ENCODE results near the gene UVRAG. TPM values are rescaled to one million over a fixed set of nuclear protein-coding genes. Genes with fewer than 3 reads are reported as not detected.
"Not testable (repeated sequence)": the region's sequence is repeated elsewhere in the genome, so short reads cannot be mapped to it uniquely, and the experiment has no call there.

Gene UVRAG
- total RNA-seq, 1 donor from 2014 or later, result 80.4 TPM

DNA sequence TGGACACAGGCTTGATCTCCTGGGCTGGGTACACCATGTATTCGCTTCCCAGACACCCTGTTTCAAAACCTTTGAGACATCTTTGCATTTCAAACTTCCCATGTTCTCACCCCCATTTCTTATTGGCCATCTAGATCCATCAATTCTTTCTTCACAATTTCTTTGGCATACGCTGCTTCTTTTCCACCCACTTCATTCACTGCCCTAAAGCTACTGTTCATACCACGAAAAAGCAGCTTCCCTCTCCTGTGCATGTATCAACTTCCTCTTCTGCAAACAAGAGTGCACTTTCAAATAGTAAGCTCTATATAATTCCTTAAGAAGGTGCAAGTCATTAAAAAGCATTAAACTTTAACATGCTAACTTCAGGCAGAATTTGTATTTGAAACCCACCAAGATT lies 21.4 kb downstream of the UVRAG start:
- no peak for DNase-seq (ENCODE audit: low spot score)

DNA sequence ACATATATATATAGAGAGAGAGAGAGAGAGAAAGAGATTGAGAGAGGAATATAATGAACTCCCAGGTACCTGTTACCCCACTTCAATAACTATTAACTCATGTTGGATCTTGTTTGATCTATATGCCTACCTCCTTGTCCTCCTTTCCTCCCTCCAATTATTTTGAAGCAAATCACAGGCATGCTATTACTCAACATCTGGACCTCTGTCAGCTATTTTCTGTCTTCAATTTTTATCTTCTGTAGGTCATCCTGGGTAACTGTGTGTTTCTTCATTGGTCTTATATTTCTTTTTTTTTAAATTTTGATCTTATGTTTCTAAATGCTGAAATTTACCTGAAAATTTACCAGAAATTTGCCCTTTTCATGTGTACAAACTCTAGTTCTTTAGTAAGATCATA lies 24.8 kb downstream of the UVRAG start:
- DNase-seq (ENCODE audit: low spot score), result no peak

DNA sequence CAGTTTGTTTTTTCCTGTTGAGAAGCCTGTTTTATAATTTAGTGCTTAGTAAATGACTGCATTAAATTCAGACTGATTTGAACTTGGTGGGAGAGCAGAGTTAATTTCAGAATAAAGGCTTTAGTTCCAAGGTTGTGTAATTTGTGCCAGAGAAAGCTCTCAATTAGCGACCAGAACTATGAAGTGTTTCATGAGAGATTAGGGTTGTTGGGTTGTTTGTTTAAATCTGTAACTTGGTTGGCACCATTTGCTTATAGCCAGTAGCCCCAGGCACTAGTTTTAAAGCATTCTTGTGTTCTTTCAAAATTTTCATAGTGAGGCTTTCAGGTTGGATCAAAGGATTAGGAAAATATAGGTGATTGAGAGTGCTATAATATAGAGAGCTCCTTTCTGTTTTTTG lies 25.5 kb downstream of the UVRAG start:
- DNase-seq (ENCODE audit: low spot score), result no peak

- DNase-seq (ENCODE audit: low spot score), result no peak
Measured at GRCh38 chr11:75841739-75842138, 26.7 kb downstream of the UVRAG start.

DNA sequence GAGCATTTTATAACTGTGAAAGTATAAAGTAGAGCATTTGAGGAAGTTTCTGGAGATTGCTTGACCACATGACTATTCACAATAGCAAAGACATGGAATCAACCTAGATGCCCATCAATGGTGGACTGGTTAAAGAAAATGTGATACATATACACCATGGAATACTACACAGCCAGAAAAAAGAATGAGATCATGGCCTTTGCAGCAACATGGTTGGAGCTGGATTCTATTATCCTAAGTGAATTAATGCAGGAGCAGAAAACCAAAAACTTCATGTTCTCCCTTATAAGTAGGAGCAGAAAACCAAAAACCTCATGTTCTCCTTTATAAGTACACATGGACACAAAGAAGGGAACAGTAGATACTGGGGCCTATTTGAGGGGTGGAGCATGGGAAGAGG lies 30.3 kb downstream of the UVRAG start:
- DNase-seq (ENCODE audit: low spot score), result no peak

DNA sequence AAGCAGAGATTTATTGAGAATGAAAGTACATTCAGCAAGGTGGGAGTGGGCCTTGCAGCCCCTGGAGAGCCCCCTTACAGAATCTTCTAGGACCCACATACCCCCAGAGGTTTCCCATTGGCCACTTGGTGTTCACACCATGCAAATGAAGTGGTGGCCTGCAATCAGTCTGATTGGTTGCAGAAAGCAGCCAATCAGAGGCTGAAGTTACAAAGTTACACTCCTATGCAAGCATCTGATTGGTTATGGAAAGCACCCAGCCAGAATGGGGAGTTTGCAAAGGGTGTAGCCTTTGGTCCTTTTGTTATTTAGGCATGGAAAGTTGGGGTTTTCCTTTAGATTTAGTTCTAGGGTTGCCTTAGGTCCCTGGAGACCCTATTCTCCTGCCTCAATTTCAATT lies 34.9 kb downstream of the UVRAG start:
- DNase-seq (ENCODE audit: low spot score), result no peak

GRCh38 chr11:75850787-75851186 lies 35.8 kb downstream of the UVRAG start:
- no peak for DNase-seq (ENCODE audit: low spot score)

- DNase-seq (ENCODE audit: low spot score), result no peak
Measured at GRCh38 chr11:75851203-75851602, 36.2 kb downstream of the UVRAG start.

- no peak for DNase-seq (ENCODE audit: low spot score)
Measured at GRCh38 chr11:75852406-75853017, 37.5 kb downstream of the UVRAG start.

DNA sequence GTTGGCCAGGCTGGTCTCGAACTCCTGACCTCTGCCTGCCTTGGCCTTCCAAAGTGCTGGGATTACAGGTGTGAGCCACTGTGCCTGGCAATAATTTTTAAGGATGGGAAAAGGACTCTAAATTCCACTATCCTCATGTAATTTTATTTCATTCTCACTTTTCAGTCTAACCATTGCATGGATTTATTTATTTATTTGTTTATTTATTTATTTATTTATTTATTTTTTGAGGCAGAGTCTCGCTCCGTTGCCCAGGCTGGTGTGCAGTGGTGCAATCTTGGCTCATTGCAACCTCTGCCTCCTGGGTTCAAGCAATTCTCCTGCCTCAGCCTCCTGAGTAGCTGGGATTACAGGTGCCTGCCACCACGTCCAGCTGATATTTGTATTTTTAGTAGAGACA lies 38.6 kb downstream of the UVRAG start:
- DNase-seq (ENCODE audit: low spot score), result not testable (repeated sequence)

DNA sequence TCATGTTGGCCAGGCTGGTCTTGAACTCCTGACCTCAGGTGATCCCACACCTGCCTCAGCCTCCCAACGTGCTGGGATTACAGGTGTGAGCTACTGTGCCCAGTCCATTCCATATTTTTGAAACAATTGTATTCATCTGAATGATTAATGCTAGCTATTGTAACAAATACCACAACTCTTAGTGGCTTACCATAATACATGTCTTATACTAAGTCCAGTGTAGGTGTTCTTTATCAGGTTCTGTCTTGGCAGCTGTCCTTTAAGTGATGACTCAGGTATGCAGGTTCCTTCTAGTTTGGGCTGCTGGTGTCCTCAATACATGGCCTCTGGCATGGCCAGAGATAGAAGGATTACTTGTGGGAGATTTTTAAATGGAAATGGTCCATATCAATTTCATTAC lies 39.0 kb downstream of the UVRAG start:
- DNase-seq (ENCODE audit: low spot score), result no peak

DNA sequence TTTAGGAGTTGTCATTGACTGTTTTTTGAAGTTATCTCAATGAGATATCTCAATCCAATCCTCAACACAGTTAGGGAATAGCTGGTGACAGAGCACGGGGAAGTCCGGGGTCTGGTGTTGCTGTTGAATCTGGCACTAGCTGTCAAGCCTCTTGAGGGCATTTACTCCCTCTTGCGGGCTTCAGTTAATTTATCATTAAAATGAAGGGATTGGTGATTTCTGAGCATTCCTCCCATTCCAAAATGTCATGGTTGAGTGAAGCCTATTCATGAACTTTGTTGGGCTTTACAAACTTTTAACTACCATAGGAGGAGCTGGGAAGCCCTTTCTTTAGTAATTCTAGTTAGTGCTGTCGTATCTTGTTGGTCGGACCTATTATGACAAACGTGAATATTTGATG lies 40.2 kb downstream of the UVRAG start:
- no peak for DNase-seq (ENCODE audit: low spot score)

DNA sequence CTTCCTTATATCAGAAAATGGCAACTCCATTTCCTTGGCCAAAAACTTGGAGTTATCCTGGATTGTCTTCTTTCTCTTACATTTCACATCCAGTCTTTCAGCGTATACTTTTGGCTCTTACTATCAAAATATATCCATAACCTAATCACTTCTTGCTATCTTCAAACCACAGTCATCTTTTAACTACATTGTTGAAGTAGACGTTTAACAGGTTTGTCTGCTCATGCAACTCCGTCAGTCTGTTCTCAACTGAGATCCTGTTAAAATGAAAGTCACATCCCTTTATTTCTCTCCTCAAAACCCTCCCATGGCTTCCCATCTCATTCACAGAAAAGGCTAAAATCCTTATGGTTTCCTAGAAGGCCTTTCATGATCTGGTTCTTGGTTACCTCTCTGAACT lies 41.9 kb downstream of the UVRAG start:
- DNase-seq (ENCODE audit: low spot score), result no peak

DNA sequence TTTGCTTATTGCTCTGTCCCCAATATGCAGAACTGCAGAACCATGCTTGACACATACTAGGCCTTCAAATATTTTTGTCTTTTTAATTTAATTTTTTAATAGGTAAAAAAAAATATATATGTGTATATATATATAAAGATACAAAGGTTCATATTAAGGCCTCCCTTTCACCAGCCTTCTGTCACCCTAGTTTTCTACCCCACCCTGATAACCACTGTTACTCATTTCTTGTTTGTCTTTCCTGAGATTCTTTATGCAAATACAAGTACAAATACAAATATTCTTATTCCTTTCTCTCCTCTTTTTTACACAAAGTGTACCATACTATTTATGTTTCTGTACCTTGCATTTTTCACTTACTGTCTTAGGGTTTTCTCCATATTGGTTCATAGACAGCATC lies 43.0 kb downstream of the UVRAG start:
- no peak for DNase-seq (ENCODE audit: low spot score)

DNA sequence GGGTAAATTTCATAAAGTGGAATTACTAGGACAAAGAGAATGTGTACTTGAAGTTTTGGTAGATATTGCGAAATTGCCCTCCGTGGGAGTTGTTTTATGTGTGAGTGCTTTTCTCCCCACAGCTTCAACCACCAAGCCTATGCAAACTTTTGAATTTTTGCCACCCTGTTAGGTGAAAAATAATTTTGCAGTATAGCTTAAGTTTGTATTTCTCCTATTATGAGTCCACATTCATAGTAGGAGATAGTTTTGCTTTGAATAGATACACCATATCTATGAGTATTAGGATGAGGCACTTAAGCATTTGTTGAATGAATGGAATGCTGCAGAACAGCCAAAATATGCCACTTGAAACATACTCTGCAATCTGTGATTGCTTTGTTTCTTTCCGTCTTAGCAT lies 43.6 kb downstream of the UVRAG start:
- DNase-seq (ENCODE audit: low spot score), result no peak

DNA sequence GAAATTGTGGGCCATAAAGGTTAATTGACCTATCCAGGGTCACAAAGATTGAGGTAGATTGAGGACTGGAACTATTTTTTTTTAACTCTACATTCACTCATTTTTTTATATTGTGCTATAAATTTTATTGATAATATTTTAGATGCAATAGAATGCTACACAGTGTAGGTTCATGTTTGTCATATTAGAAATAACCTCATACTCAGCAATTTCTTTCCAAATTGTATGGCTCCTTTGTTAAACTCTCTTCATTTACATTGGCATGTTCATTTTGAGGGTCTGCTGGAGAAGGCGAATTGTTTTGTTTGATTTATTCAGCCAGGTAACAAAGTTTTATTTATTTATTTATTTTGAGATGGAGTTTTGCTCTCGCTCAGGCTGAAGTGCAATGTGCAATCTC lies 44.6 kb downstream of the UVRAG start:
- no peak for DNase-seq (ENCODE audit: low spot score)

- DNase-seq (ENCODE audit: low spot score), result no peak
Measured at GRCh38 chr11:75862437-75862836, 47.4 kb downstream of the UVRAG start.

DNA sequence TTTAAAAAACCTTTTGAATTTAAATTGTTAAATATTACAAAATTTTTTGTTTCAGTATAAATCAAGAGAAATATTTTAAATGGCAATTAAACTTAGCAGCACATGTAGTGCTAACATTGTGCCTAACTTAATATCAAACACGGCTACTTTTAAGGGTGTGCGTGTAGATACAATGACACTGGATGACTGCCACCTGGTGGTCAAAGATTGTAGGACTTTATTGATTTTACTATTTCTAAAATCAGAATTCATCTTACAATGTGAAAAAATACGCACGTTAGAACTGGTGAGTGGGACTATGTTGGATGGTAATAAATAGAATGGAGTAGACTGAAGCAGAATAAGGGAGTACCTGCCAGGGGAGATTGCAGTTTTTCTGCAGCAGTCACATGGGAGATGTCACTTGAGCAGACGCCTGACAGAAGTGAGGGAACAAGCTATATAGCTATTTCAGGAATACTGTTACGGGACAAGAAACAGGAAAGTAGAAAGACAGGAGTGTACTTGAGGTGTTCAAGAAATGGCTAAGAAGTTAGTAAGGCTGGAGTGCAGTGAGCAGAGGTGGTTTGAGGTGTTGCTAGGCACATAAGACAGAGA lies 52.9 kb downstream of the UVRAG start:
- no peak for DNase-seq (ENCODE audit: low spot score)

DNA sequence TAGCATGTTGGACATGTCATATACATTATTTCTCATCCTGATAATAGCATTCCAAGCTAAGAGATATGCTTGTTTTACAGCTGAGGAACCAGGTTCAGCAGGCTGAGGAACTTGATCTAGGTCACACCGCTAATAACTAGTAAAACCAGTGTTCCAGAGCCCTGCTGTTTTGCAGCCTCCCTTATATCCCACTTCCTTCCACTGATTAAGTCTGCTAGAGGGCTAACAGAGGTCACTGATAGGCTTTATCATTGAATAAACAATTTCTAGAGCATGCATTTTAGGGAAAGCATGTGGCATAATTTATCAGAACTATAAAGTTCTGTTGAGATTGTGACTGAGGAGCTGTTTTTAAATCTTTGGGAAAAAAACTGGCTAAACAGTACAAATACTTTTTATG lies 54.0 kb downstream of the UVRAG start:
- DNase-seq (ENCODE audit: low spot score), result no peak

DNA sequence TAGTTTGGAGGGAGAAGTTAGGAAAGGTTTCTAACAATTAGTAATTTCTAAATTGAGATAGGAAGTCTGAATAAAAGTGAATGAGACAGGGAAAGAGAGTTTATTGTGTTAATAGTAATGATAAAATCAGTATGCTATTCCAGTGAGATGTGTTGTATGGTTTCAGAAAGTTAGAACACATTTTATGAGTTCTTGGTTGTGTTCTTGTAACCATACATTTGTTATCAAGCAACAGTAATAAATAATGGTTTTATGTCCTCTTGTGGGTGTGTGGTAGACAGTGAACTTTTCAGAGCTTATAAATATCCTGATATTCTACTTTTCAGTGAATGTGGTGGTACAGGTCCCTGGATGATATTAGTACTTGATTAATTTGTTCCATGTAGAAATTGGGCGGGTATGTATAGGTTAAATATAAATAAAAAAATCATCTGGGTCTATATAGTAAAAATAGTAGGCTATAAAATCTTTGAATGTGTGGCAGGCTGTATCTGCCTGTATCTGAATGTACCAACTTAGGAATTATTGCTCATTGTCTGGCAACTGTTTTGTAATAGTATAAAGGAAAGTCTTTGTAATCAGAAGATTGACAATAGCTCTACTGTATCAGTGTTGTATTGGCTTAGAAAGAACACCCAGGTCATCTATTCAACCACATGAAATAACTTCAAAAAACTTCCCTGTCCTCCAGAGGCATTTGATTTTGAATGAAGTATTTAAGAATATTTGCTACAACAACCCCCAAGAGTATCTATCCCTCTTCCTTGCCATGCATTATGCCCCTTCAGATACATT lies 54.8 kb downstream of the UVRAG start:
- DNase-seq (ENCODE audit: low spot score), result no peak

GRCh38 chr11:75872887-75873416 lies 57.9 kb downstream of the UVRAG start:
- DNase-seq (ENCODE audit: low spot score), result no peak

GRCh38 chr11:75873417-75874221 lies 58.6 kb downstream of the UVRAG start:
- DNase-seq (ENCODE audit: low spot score), result no peak

Data from mesenteric fat pad (tissue), 1 donor.